Kidney (tissue), 14 donors: ENCODE data around the gene CLIP4. TPM values are rescaled to one million over a fixed set of nuclear protein-coding genes. Genes with fewer than 3 reads are reported as not detected.

Experiments
- DNase-seq, 5 donors: peaks; one replicate each; pipeline ENCODE4 v3.0.0-alpha.2; 2013 to 2020
- FAIRE-seq: peaks from 2 replicates; lab custom pipeline; 2012; peaks lifted over from hg19 to GRCh38; lab: Jason Lieb, UNC
- H3K27ac ChIP-seq, 2 donors: one replicate each; pipeline ENCODE4 v1.7.0; 2013; ENCODE audit warnings: low read depth in 2 of 2, low read length in 2 of 2, inconsistent platforms in 1 of 2
- H3K27me3 ChIP-seq: one replicate; pipeline ENCODE4 v1.7.1; 2013; ENCODE audit warnings: low read length, inconsistent platforms; ENCODE audit not compliant: control insufficient read depth, insufficient read depth
- H3K36me3 ChIP-seq, 3 donors: one replicate each; pipeline versions ENCODE4 v1.7.0 to v1.7.1; 2013; ENCODE audit warnings: low read length in 3 of 3, control low read depth in 1 of 3, inconsistent platforms in 1 of 3; ENCODE audit not compliant: insufficient read depth in 3 of 3, control insufficient read depth in 2 of 3
- H3K4me1 ChIP-seq, 3 donors: one replicate each; pipeline versions ENCODE4 v1.7.0 to v1.7.1; 2013; ENCODE audit warnings: low read length in 3 of 3, inconsistent platforms in 1 of 3, low read depth in 1 of 3; ENCODE audit not compliant: control insufficient read depth in 2 of 3, insufficient read depth in 2 of 3
- H3K4me3 ChIP-seq, 3 donors: one replicate each; pipeline versions ENCODE4 v1.7.0 to v1.8.1; 2013; ENCODE audit warnings: low read length in 3 of 3, control low read depth in 1 of 3, inconsistent platforms in 1 of 3
- H3K9ac ChIP-seq, 3 donors: one replicate each; pipeline versions ENCODE4 v1.7.0 to v1.7.1; 2013; ENCODE audit warnings: low read length in 3 of 3, control low read depth in 1 of 3, inconsistent platforms in 1 of 3
- H3K9me3 ChIP-seq, 3 donors: one replicate each; pipeline versions ENCODE4 v1.7.0 to v1.7.1; 2013; ENCODE audit warnings: low read length in 3 of 3, control low read depth in 1 of 3, inconsistent platforms in 1 of 3; ENCODE audit not compliant: control insufficient read depth in 2 of 3, insufficient read depth in 1 of 3
- CTCF ChIP-seq: IDR thresholded peaks from 3 replicates; pipeline ENCODE4 v1.5.1; 2012; ENCODE audit warnings: mild to moderate bottlenecking, moderate library complexity, borderline replicate concordance; ENCODE audit not compliant: insufficient read depth; ENCODE audit errors: extremely low read depth
- intact Hi-C: fragments of 100-400 bp; cut with DNase I; formaldehyde crosslinking; loops from one replicate; pipeline ENCODE4 v1.11.1; 2022
- polyA plus RNA-seq: library from polyadenylated mRNA; stranded (reverse); fragments of 350-450 nt; fragmentation: Illumina TruSeq; extraction: RNeasy Lipid Tissue Mini Kit (QIAGEN cat#74804); gene quantifications from one replicate; pipeline ENCODE4 v1.2.3, GENCODE V29; 2014; ENCODE audit warnings: low read depth, low replicate concordance; ENCODE audit not compliant: insufficient read depth
- total RNA-seq: library from RNA; stranded (reverse); fragmentation: NEBNext Ultra II Directional; extraction: Animal tissue kit (Norgen Biotek cat#: 25700); gene quantifications from one replicate; pipeline ENCODE4 v1.2.1, GENCODE V29; 2021
- donor health status: control.
- donor health status: control.
- donor health status: control.
- donor health status: control.
- donor health status: control.
- donor health status: DM: yes; HTN: yes; CAD: no.
- donor health status: Normal renal cell carcinoma (clear cell type).

The CLIP4 gene
- total and polyA plus RNA-seq, 2 donors from 2014 or later = 7.8 to 18.1 TPM

GRCh38 chr2:29226808-29227207 is 111.6 kb downstream of the CLIP4 start:
- Histone ChIP-seq H3K27ac (no peak overlapping the region), H3K9ac (no peak overlapping the region), H3K9me3 (no peaks in the 10 kb centered on the region), H3K27me3 (no peaks in the 10 kb centered on the region), H3K4me1 (peaks cover 0 to 5% (median 0%) of the 10 kb centered on the region in 3 donors), H3K4me3 (no peak overlapping the region), H3K36me3 (no peaks in the 10 kb centered on the region)
- TF ChIP-seq CTCF = no peak
- DNase-seq = no peak
- intact Hi-C loops = no loop called here
- FAIRE-seq = no peak

- no peak for DNase-seq
- Histone ChIP-seq H3K4me3 (no peak overlapping the region), H3K9ac (no peak overlapping the region), H3K36me3 (no peaks in the 10 kb centered on the region), H3K9me3 (no peaks in the 10 kb centered on the region), H3K27ac (no peak overlapping the region), H3K4me1 (peaks cover 0 to 5% (median 0%) of the 10 kb centered on the region in 3 donors), H3K27me3 (no peaks in the 10 kb centered on the region)
- intact Hi-C loops = no loop called here
- FAIRE-seq = no peak
- no peak for TF ChIP-seq CTCF
These were observed 112.9 kb downstream of the CLIP4 start for GRCh38 chr2:29227935-29228675.

GRCh38 chr2:29228947-29229346 is 113.7 kb downstream of the CLIP4 start:
- no peak for TF ChIP-seq CTCF
- H3K27me3 ChIP-seq = no peaks in the 10 kb centered on the region
- intact Hi-C loops = no loop called here

More at GRCh38 chr2:29228947-29229346, 113.7 kb downstream of the CLIP4 start:
- Histone ChIP-seq H3K27ac (no peak overlapping the region), H3K36me3 (no peaks in the 10 kb centered on the region), H3K9ac (no peak overlapping the region), H3K4me1 (peaks cover 0 to 5% (median 0%) of the 10 kb centered on the region in 3 donors), H3K4me3 (no peak overlapping the region), H3K9me3 (no peaks in the 10 kb centered on the region)
- DNase-seq = no peak
- FAIRE-seq = no peak
